HT1080 (cell line): ENCODE data around the gene EXOSC10. TPM values are rescaled to one million over a fixed set of nuclear protein-coding genes. Genes with fewer than 3 reads are reported as not detected.
"Not testable (repeated sequence)": the region's sequence is repeated elsewhere in the genome, so short reads cannot be mapped to it uniquely, and the experiment has no call there.

Experiments used
- DNase-seq: peaks from one replicate; pipeline ENCODE4 v3.0.0-alpha.2; 2015; ENCODE audit warnings: low read depth
- total RNA-seq: library from RNA; depleted of rRNA; stranded (reverse); fragments of >200 nt; shearing (Covaris generic); gene quantifications from 2 replicates; pipeline ENCODE4 v1.2.3, GENCODE V29; 2014

The EXOSC10 gene
- total RNA-seq, 1 experiment from 2014 or later, result 84.8 TPM

- no peak for DNase-seq
These were observed 37.9 kb downstream of the EXOSC10 start for GRCh38 chr1:11061652-11062365.

- peak; percentile 86 for DNase-seq
These were observed 39.5 kb downstream of the EXOSC10 start, which contains the start of gene SRM for GRCh38 chr1:11059968-11060830. TSS of gene SRM (minus strand) at chr1:11060018. CDS start at chr1:11059943, 75 bp downstream.

- no peak for DNase-seq
These were observed 40.3 kb downstream of the EXOSC10 start for GRCh38 chr1:11059155-11059967.

GRCh38 chr1:11058595-11059154 lies 41.0 kb downstream of the EXOSC10 start:
- DNase-seq, result no peak

- DNase-seq, result no peak
These were observed 41.6 kb downstream of the EXOSC10 start for GRCh38 chr1:11058026-11058425.

- DNase-seq, result no peak
These were observed 42.2 kb downstream of the EXOSC10 start for GRCh38 chr1:11057477-11057876.

- DNase-seq, result no peak
These were observed 43.2 kb downstream of the EXOSC10 start for GRCh38 chr1:11056504-11056903.

- no peak for DNase-seq
These were observed 44.0 kb downstream of the EXOSC10 start for GRCh38 chr1:11055676-11056075.

GRCh38 chr1:11054666-11055065 lies 45.0 kb downstream of the EXOSC10 start:
- no peak for DNase-seq

GRCh38 chr1:11054181-11054580 lies 45.5 kb downstream of the EXOSC10 start:
- DNase-seq, result no peak

GRCh38 chr1:11053758-11054137 lies 45.9 kb downstream of the EXOSC10 start:
- no peak for DNase-seq

GRCh38 chr1:11052839-11053757 lies 46.6 kb downstream of the EXOSC10 start:
- no peak for DNase-seq

- no peak for DNase-seq
These were observed 47.7 kb downstream of the EXOSC10 start for GRCh38 chr1:11051781-11052511.

- not testable (repeated sequence) for DNase-seq
These were observed 48.5 kb downstream of the EXOSC10 start for GRCh38 chr1:11051121-11051520.

GRCh38 chr1:11046625-11047365 lies 52.9 kb downstream of the EXOSC10 start, which contains the start of gene MASP2:
TSS of gene MASP2 (minus strand) at chr1:11047239. CDS start at chr1:11047207, 32 bp downstream.
- no peak for DNase-seq

- no peak for DNase-seq
These were observed 53.5 kb downstream of the EXOSC10 start for GRCh38 chr1:11046270-11046566.

- DNase-seq, result no peak
These were observed 54.0 kb downstream of the EXOSC10 start for GRCh38 chr1:11045428-11046269.

GRCh38 chr1:11044849-11045427 lies 54.7 kb downstream of the EXOSC10 start:
- no peak for DNase-seq
